K562 (cell line): Measurements from ENCODE around the gene CEP120. TPM values are rescaled to one million over a fixed set of nuclear protein-coding genes. Genes with fewer than 3 reads are reported as not detected.

ENCODE experiments used
- ATAC-seq: fragments of 200-7000 bp; cut with Tn5 transposase; 3 replicates; pipeline ENCODE4 v1.9.1; 2020; ENCODE audit warnings: moderate library complexity
- BruUV-seq: library from RNA; stranded (reverse); fragments of 400-500 nt; replicated peaks from 2 replicates; lab custom pipeline; 2021; lab: Mats Ljungman, UMichigan
- CTCF ChIA-PET: fragments of 300-600 bp; formaldehyde crosslinking; extraction: SDS; loops from one replicate; lab custom pipeline; 2021; ENCODE audit warnings: low intra/inter-chr PET ratio; lab: Yijun Ruan, JAX
- POLR2A ChIA-PET: fragments of 300-600, 350-650 bp; sonication (Branson Sonifier 250); formaldehyde crosslinking; extraction: SDS; loops from one replicate; lab custom pipeline; 2021; ENCODE audit warnings: antibody characterized with exemption, inconsistent platforms; lab: Yijun Ruan, JAX
- DNase-seq, 4 experiments: peaks; one replicate each; pipeline versions ENCODE4 v3.0.0 to v3.0.0-alpha.2; 2011 to 2018; ENCODE audit warnings: low spot score in 3 of 4, mixed read lengths in 3 of 4; ENCODE audit errors: extremely low read depth in 1 of 4
- FAIRE-seq: peaks from 2 replicates; lab custom pipeline; 2011; peaks lifted over from hg19 to GRCh38; lab: Jason Lieb, UNC
- H2AFZ ChIP-seq: 2 replicates; pipeline ENCODE4 v1.6.0; 2011; ENCODE audit warnings: low read depth, low read length, control low read depth, inconsistent platforms
- H3K27ac ChIP-seq: fragments of 200-600 bp; 3 replicates; pipeline ENCODE4 v1.8.0; 2011; ENCODE audit warnings: low read depth, mild to moderate bottlenecking, control low read depth, inconsistent platforms, low read length, moderate library complexity, mixed read lengths; ENCODE audit errors: extremely low read depth
- H3K27me3 ChIP-seq, 2 experiments: fragments of 300-600 bp in 1 of 2; 2 replicates in 1 of 2; 3 replicates in 1 of 2; pipeline versions ENCODE4 v1.6.0 to v1.8.0; 2011; ENCODE audit warnings: inconsistent platforms in 2 of 2, low read length in 2 of 2, mild to moderate bottlenecking in 1 of 2, mixed read lengths in 1 of 2, moderate library complexity in 1 of 2; ENCODE audit not compliant: control insufficient read depth in 2 of 2, insufficient read depth in 2 of 2
- H3K36me3 ChIP-seq: fragments of 300-600 bp; 3 replicates; pipeline ENCODE4 v1.8.0; 2011; ENCODE audit warnings: mild to moderate bottlenecking, low read length, inconsistent platforms; ENCODE audit not compliant: control insufficient read depth, insufficient read depth
- H3K4me1 ChIP-seq, 2 experiments: fragments of 200-600 bp in 1 of 2; replicated peaks in 1 of 2; 2 replicates in 1 of 2; 3 replicates in 1 of 2; pipeline versions ENCODE4 v1.5.1 to v1.8.0; 2011; ENCODE audit warnings: inconsistent platforms in 2 of 2, low read length in 2 of 2, mild to moderate bottlenecking in 1 of 2, mixed read lengths in 1 of 2, moderate library complexity in 1 of 2; ENCODE audit not compliant: control insufficient read depth in 2 of 2, insufficient read depth in 2 of 2
- H3K4me2 ChIP-seq: 2 replicates; pipeline ENCODE4 v1.6.1; 2011; ENCODE audit warnings: low read length, control low read depth, inconsistent platforms, mixed read lengths; ENCODE audit not compliant: insufficient read depth
- H3K4me3 ChIP-seq: fragments of 200-600 bp; sonication (generic), shearing (Covaris generic); 2 replicates; pipeline ENCODE4 v1.5.1; 2016; ENCODE audit warnings: control low read depth, inconsistent platforms
- H3K79me2 ChIP-seq: fragments of 200-600 bp; 3 replicates; pipeline ENCODE4 v1.8.0; 2011; ENCODE audit warnings: low read length, inconsistent platforms; ENCODE audit not compliant: control insufficient read depth, insufficient read depth
- H3K9ac ChIP-seq, 2 experiments: 2 replicates each; pipeline versions ENCODE4 v1.6.0 to v1.6.1; 2011; ENCODE audit warnings: low read depth in 2 of 2, low read length in 2 of 2, control low read depth in 1 of 2, inconsistent platforms in 1 of 2, mild to moderate bottlenecking in 1 of 2, mixed read lengths in 1 of 2; ENCODE audit not compliant: insufficient read depth in 1 of 2
- H3K9me1 ChIP-seq: one replicate; pipeline ENCODE4 v1.6.0; 2011; ENCODE audit warnings: inconsistent platforms, mild to moderate bottlenecking, low read length, moderate library complexity; ENCODE audit not compliant: control insufficient read depth, insufficient read depth
- H3K9me3 ChIP-seq: replicated peaks from 2 replicates; pipeline ENCODE4 v1.5.1; 2011; ENCODE audit warnings: low read depth, low read length, inconsistent platforms; ENCODE audit not compliant: control insufficient read depth, insufficient read depth
- H4K20me1 ChIP-seq: replicated peaks from 2 replicates; pipeline ENCODE4 v1.6.1; 2011; ENCODE audit warnings: low read length, inconsistent platforms, mixed read lengths; ENCODE audit not compliant: control insufficient read depth, insufficient read depth
- EGR1 ChIP-seq: fragments of 450-650 bp; conservative IDR thresholded peaks from 2 replicates; pipeline ENCODE4 v1.6.1; 2017; ENCODE audit warnings: mild to moderate bottlenecking
- MYBL2 ChIP-seq, 2 experiments: fragments of 450-650 bp in 1 of 2; sonication (generic) in 1 of 2; formaldehyde crosslinking in 1 of 2; IDR thresholded peaks; 2 replicates each; pipeline versions ENCODE4 v1.6.1 to v1.8.1; 2017 to 2022; ENCODE audit warnings: borderline replicate concordance in 1 of 2, inconsistent platforms in 1 of 2, low read depth in 1 of 2, mild to moderate bottlenecking in 1 of 2, missing genetic modification reagents in 1 of 2, moderate library complexity in 1 of 2
- SMAD4 ChIP-seq: fragments of 250-450 bp; sonication (Bioruptor Pico); conservative IDR thresholded peaks from 2 replicates; pipeline ENCODE4 v1.8.0; 2021; ENCODE audit warnings: inconsistent platforms, mild to moderate bottlenecking, moderate library complexity
- SMARCE1 ChIP-seq: fragments of 450-650 bp; IDR thresholded peaks from 2 replicates; pipeline ENCODE4 v1.7.1; 2016; ENCODE audit warnings: mild to moderate bottlenecking
- ZBED1 ChIP-seq: IDR thresholded peaks from 2 replicates; pipeline ENCODE4 v1.6.1; 2014
- ZBTB2 ChIP-seq: fragments of 450-650 bp; IDR thresholded peaks from 2 replicates; pipeline ENCODE4 v1.6.1; 2016; ENCODE audit warnings: antibody characterized with exemption
- ZNF717 ChIP-seq: fragments of 250-450 bp; sonication (Bioruptor Pico); IDR thresholded peaks from 2 replicates; pipeline ENCODE4 v1.5.0; 2021
- WGBS: fragments of 100-300 bp; shearing (Covaris generic); methylation state at CpG from one replicate; pipeline ENCODE4 v1.1.6; 2016; ENCODE audit warnings: low coverage, mixed read lengths; ENCODE audit not compliant: insufficient coverage; ENCODE audit errors: missing lambda C conversion rate; 5-methylcytosine and 5-hydroxymethylcytosine counted together
- in situ Hi-C: fragments of 300-500 bp; cut with MboI; formaldehyde crosslinking; loops from 4 replicates; pipeline ENCODE4 v1.15.0; 2018; ENCODE audit warnings: inconsistent platforms, mixed read lengths
- intact Hi-C: fragments of 100-400 bp; cut with micrococcal nuclease; formaldehyde crosslinking; loops from 2 replicates; pipeline ENCODE4 v1.14.2; 2022
- polyA plus RNA-seq, 8 experiments: library from polyadenylated mRNA; depleted of rRNA in 4 of 8; stranded (reverse) in 5 of 8; unstranded in 3 of 8; fragments of >200 nt; fragmentation: Nextera tagmentation in 2 of 8; fragmentation: Illumina TruSeq in 1 of 8; extraction: Ambion mirVana in 2 of 8; extraction: Trizol in 1 of 8; gene quantifications; 2 replicates each; pipeline versions ENCODE4 v1.2.1 to v1.2.3, GENCODE V29; 2011 to 2014; ENCODE audit warnings: inconsistent platforms in 1 of 8, missing spikeins in 1 of 8
- total RNA-seq, 7 experiments: library from RNA; depleted of rRNA in 6 of 7; stranded (reverse); fragments of >200 nt in 6 of 7; fragmentation: Illumina TruSeq in 2 of 7; extraction: Trizol in 2 of 7; gene quantifications; 2 replicates each; pipeline versions ENCODE4 v1.2.1 to v1.2.3, GENCODE V29; 2011 to 2021; ENCODE audit warnings: low replicate concordance in 1 of 7

The CEP120 gene
- total and polyA plus RNA-seq, 9 of the 15 experiments (the other 6 are each of a cell fraction or from before 2014, with no cell fraction given) = 3.3 to 24.9 (median 14.4) TPM

GRCh38 chr5:123365156-123365555 lies 58.0 kb downstream of the CEP120 start:
- no peak for FAIRE-seq
- BruUV-seq = no TSS peak
- Histone ChIP-seq H3K79me2 (no peaks in the 10 kb centered on the region), H3K4me1 (no peaks in the 10 kb centered on the region), H2AFZ (no peak overlapping the region), H3K27ac (no peak overlapping the region), H3K4me2 (no peak overlapping the region), H3K9me3 (no peaks in the 10 kb centered on the region), H3K36me3 (peaks cover 13% of the 10 kb centered on the region; the same call in 1 of the 3 replicates), H3K9ac (no peak overlapping the region), H3K4me3 (no peak overlapping the region), H4K20me1 (no peaks in the 10 kb centered on the region), H3K27me3 (no peaks in the 10 kb centered on the region), H3K9me1 (no peaks in the 10 kb centered on the region)
- TF ChIP-seq ZBTB2 (no peak), ZBED1 (no peak), EGR1 (no peak), ZNF717 (CRISPR knock-in tag) (no peak), MYBL2 (IDR thresholded peaks at IDR 0.05; ENCODE audit: low read depth) (no peak), MYBL2 (CRISPR knock-in tag; IDR thresholded peaks at IDR 0.05; ENCODE audit: borderline replicate concordance) (no peak), SMARCE1 (no peak), SMAD4 (CRISPR knock-in tag) (no peak)
- in situ Hi-C loops (loop anchor here (25.0 kb wide), 1 partner anchor 853 kb away; no protein-coding TSS in a partner anchor), intact Hi-C loops (no loop called here)
- CTCF ChIA-PET = no interaction called here
- ATAC-seq = no peak
- WGBS = 95% methylated on average over 1 of the region's 1 CpG
- POLR2A ChIA-PET = no interaction called here
- DNase-seq = no peak
